ENCODE measurements around the gene ZNF865.

ZNF865 gene

GRCh38 chr19:55581145-55581822, 24.2 kb upstream of the ZNF865 start:
- TF ChIP-seq FOXP2 (optimal IDR thresholded peaks at IDR 0.05; ENCODE audit: borderline replicate concordance, extremely low read depth, extremely low read length, insufficient read depth) = no peak
- peak; percentile 14; the same call in 1 of the 2 replicates for TF ChIP-seq TAF1 (IDR thresholded peaks at IDR 0.05; ENCODE audit: borderline replicate concordance, insufficient read depth, low read length)
- TF ChIP-seq POLR2AphosphoS5 (IDR thresholded peaks at IDR 0.05; ENCODE audit: low read depth, low read length) = no peak
- peak; percentile 91 to 99 for TF ChIP-seq REST (IDR thresholded peaks at IDR 0.05; ENCODE audit: insufficient read depth in 1 of 2, low read depth in 2 of 2, low read length in 2 of 2)
- TF ChIP-seq SIN3A (IDR thresholded peaks at IDR 0.05; ENCODE audit: borderline replicate concordance, insufficient read depth, low read length) = peak; percentile 79; the same call in 1 of the 2 replicates

- TF ChIP-seq SIN3A (IDR thresholded peaks at IDR 0.05; ENCODE audit: borderline replicate concordance, insufficient read depth, low read length) (no peak), FOXP2 (optimal IDR thresholded peaks at IDR 0.05; ENCODE audit: borderline replicate concordance, extremely low read depth, extremely low read length, insufficient read depth) (no peak), REST (IDR thresholded peaks at IDR 0.05; ENCODE audit: insufficient read depth in 1 of 2, low read depth in 2 of 2, low read length in 2 of 2) (no peak), TAF1 (IDR thresholded peaks at IDR 0.05; ENCODE audit: borderline replicate concordance, insufficient read depth, low read length) (no peak), POLR2AphosphoS5 (IDR thresholded peaks at IDR 0.05; ENCODE audit: low read depth, low read length) (no peak)
These were observed 23.6 kb upstream of the ZNF865 start for GRCh38 chr19:55581823-55582223.

DNA sequence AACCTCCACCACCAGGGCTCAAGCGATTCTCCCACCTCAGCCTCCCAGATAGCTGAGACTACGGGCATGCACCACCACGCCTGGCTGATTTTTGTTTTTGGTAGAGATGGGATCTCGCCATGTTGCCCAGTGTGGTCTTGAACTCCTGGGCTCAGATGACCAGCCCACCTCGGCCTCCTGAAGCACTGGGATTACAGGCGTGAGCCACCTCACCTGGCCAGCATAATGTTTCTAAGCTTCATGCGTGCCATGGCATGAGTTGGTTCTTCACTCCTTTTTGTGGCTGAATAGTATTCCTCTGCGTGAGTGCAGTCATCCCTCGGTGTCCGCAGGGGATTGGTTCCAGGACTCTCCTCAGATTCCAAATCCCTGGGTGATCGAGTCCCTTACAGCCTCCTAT, 20.6 kb upstream of the ZNF865 start:
- TF ChIP-seq SIN3A (IDR thresholded peaks at IDR 0.05; ENCODE audit: borderline replicate concordance, insufficient read depth, low read length) = no peak
- no peak for TF ChIP-seq POLR2AphosphoS5 (IDR thresholded peaks at IDR 0.05; ENCODE audit: low read depth, low read length)
- TF ChIP-seq TAF1 (IDR thresholded peaks at IDR 0.05; ENCODE audit: borderline replicate concordance, insufficient read depth, low read length) = no peak
- no peak for TF ChIP-seq FOXP2 (optimal IDR thresholded peaks at IDR 0.05; ENCODE audit: borderline replicate concordance, extremely low read depth, extremely low read length, insufficient read depth)
- TF ChIP-seq REST (IDR thresholded peaks at IDR 0.05; ENCODE audit: insufficient read depth in 1 of 2, low read depth in 2 of 2, low read length in 2 of 2) = no peak

- TF ChIP-seq POLR2AphosphoS5 (IDR thresholded peaks at IDR 0.05; ENCODE audit: low read depth, low read length) = peak; percentile 68
- TF ChIP-seq TAF1 (IDR thresholded peaks at IDR 0.05; ENCODE audit: borderline replicate concordance, insufficient read depth, low read length) = peak; percentile 45; the same call in 1 of the 2 replicates
- 0 out of 2 replicates have a peak, but pooled peaks have one; percentile 9 for TF ChIP-seq SIN3A (IDR thresholded peaks at IDR 0.05; ENCODE audit: borderline replicate concordance, insufficient read depth, low read length)
- no peak for TF ChIP-seq FOXP2 (optimal IDR thresholded peaks at IDR 0.05; ENCODE audit: borderline replicate concordance, extremely low read depth, extremely low read length, insufficient read depth)
- TF ChIP-seq REST (IDR thresholded peaks at IDR 0.05; ENCODE audit: insufficient read depth in 1 of 2, low read depth in 2 of 2, low read length in 2 of 2) = 0 out of 4 replicates have a peak, but pooled peaks of 1 of the 2 experiments have one; percentile 29
These were observed 19.6 kb upstream of the ZNF865 start for GRCh38 chr19:55585658-55586339.

Data from PFSK-1 (cell line).